ENCODE data around the gene TBC1D1. TPM values are rescaled to one million over a fixed set of nuclear protein-coding genes. Genes with fewer than 3 reads are reported as not detected.

TBC1D1 gene
- polyA plus RNA-seq, 2 donors: 10.4 to 15.3 TPM

GRCh38 chr4:38084877-38085711 lies 194.2 kb downstream of the TBC1D1 start:
- H3K27me3 ChIP-seq (ENCODE audit: control insufficient read depth in 1 of 2, insufficient read depth in 2 of 2, low read length in 2 of 2): no peaks in the 10 kb centered on the region
- WGBS, 2 donors: 69 to 81% methylated on average over 13 of the region's 13 CpGs
- no peak overlapping the region for H3K27ac ChIP-seq (ENCODE audit: low read depth in 2 of 2, low read length in 1 of 2)
- H3K9me3 ChIP-seq (ENCODE audit: control insufficient read depth in 2 of 2, insufficient read depth in 1 of 2, low read depth in 1 of 2, low read length in 1 of 2): no peaks in the 10 kb centered on the region
- no peaks in the 10 kb centered on the region for H3K36me3 ChIP-seq (ENCODE audit: control insufficient read depth in 2 of 2, insufficient read depth in 2 of 2, low read length in 1 of 2)
- H3K4me1 ChIP-seq (ENCODE audit: control insufficient read depth in 2 of 2, insufficient read depth in 2 of 2, low read length in 1 of 2): peaks cover 0 to 7% of the 10 kb centered on the region in 2 donors
- no peak overlapping the region for H3K4me3 ChIP-seq (ENCODE audit: low read depth in 1 of 2, low read length in 2 of 2)

- H3K27me3 ChIP-seq (ENCODE audit: control insufficient read depth in 1 of 2, insufficient read depth in 2 of 2, low read length in 2 of 2): no peaks in the 10 kb centered on the region
- H3K4me3 ChIP-seq (ENCODE audit: low read depth in 1 of 2, low read length in 2 of 2): no peak overlapping the region
- 65 to 75% methylated on average over 4 of the region's 4 CpGs for WGBS, 2 donors
- no peaks in the 10 kb centered on the region for H3K36me3 ChIP-seq (ENCODE audit: control insufficient read depth in 2 of 2, insufficient read depth in 2 of 2, low read length in 1 of 2)
- H3K9me3 ChIP-seq (ENCODE audit: control insufficient read depth in 2 of 2, insufficient read depth in 1 of 2, low read depth in 1 of 2, low read length in 1 of 2): no peaks in the 10 kb centered on the region
- H3K4me1 ChIP-seq (ENCODE audit: control insufficient read depth in 2 of 2, insufficient read depth in 2 of 2, low read length in 1 of 2): peaks cover 0 to 7% of the 10 kb centered on the region in 2 donors
- H3K27ac ChIP-seq (ENCODE audit: low read depth in 2 of 2, low read length in 1 of 2): no peak overlapping the region
Measured at GRCh38 chr4:38085751-38086150, 194.9 kb downstream of the TBC1D1 start.

GRCh38 chr4:38086151-38086848 lies 195.4 kb downstream of the TBC1D1 start:
- WGBS, 2 donors: 79 to 80% methylated on average over 9 of the region's 9 CpGs
- no peaks in the 10 kb centered on the region for H3K27me3 ChIP-seq (ENCODE audit: control insufficient read depth in 1 of 2, insufficient read depth in 2 of 2, low read length in 2 of 2)
- no peak overlapping the region for H3K4me3 ChIP-seq (ENCODE audit: low read depth in 1 of 2, low read length in 2 of 2)
- peaks cover 0 to 4% of the 10 kb centered on the region in 2 donors for H3K4me1 ChIP-seq (ENCODE audit: control insufficient read depth in 2 of 2, insufficient read depth in 2 of 2, low read length in 1 of 2)
- no peak overlapping the region for H3K27ac ChIP-seq (ENCODE audit: low read depth in 2 of 2, low read length in 1 of 2)
- no peaks in the 10 kb centered on the region for H3K36me3 ChIP-seq (ENCODE audit: control insufficient read depth in 2 of 2, insufficient read depth in 2 of 2, low read length in 1 of 2)
- no peaks in the 10 kb centered on the region for H3K9me3 ChIP-seq (ENCODE audit: control insufficient read depth in 2 of 2, insufficient read depth in 1 of 2, low read depth in 1 of 2, low read length in 1 of 2)

GRCh38 chr4:38086849-38087226 lies 196.0 kb downstream of the TBC1D1 start:
- no peaks in the 10 kb centered on the region for H3K27me3 ChIP-seq (ENCODE audit: control insufficient read depth in 1 of 2, insufficient read depth in 2 of 2, low read length in 2 of 2)
- H3K9me3 ChIP-seq (ENCODE audit: control insufficient read depth in 2 of 2, insufficient read depth in 1 of 2, low read depth in 1 of 2, low read length in 1 of 2): no peaks in the 10 kb centered on the region
- no peaks in the 10 kb centered on the region for H3K36me3 ChIP-seq (ENCODE audit: control insufficient read depth in 2 of 2, insufficient read depth in 2 of 2, low read length in 1 of 2)
- peaks cover 0 to 4% of the 10 kb centered on the region in 2 donors for H3K4me1 ChIP-seq (ENCODE audit: control insufficient read depth in 2 of 2, insufficient read depth in 2 of 2, low read length in 1 of 2)
- H3K4me3 ChIP-seq (ENCODE audit: low read depth in 1 of 2, low read length in 2 of 2): no peak overlapping the region
- WGBS, 2 donors: 67 to 90% methylated on average over 2 of the region's 2 CpGs
- no peak overlapping the region for H3K27ac ChIP-seq (ENCODE audit: low read depth in 2 of 2, low read length in 1 of 2)

- Histone ChIP-seq H3K36me3 (ENCODE audit: control insufficient read depth in 2 of 2, insufficient read depth in 2 of 2, low read length in 1 of 2) (no peaks in the 10 kb centered on the region), H3K27me3 (ENCODE audit: control insufficient read depth in 1 of 2, insufficient read depth in 2 of 2, low read length in 2 of 2) (no peaks in the 10 kb centered on the region), H3K4me1 (ENCODE audit: control insufficient read depth in 2 of 2, insufficient read depth in 2 of 2, low read length in 1 of 2) (peaks cover 0 to 4% of the 10 kb centered on the region in 2 donors), H3K27ac (ENCODE audit: low read depth in 2 of 2, low read length in 1 of 2) (no peak overlapping the region), H3K9me3 (ENCODE audit: control insufficient read depth in 2 of 2, insufficient read depth in 1 of 2, low read depth in 1 of 2, low read length in 1 of 2) (no peaks in the 10 kb centered on the region), H3K4me3 (ENCODE audit: low read depth in 1 of 2, low read length in 2 of 2) (no peak overlapping the region)
Measured at GRCh38 chr4:38088321-38088720, 197.4 kb downstream of the TBC1D1 start.

- 78 to 86% methylated on average over 4 of the region's 4 CpGs for WGBS, 2 donors
- Histone ChIP-seq H3K27me3 (ENCODE audit: control insufficient read depth in 1 of 2, insufficient read depth in 2 of 2, low read length in 2 of 2) (no peaks in the 10 kb centered on the region), H3K36me3 (ENCODE audit: control insufficient read depth in 2 of 2, insufficient read depth in 2 of 2, low read length in 1 of 2) (no peaks in the 10 kb centered on the region), H3K27ac (ENCODE audit: low read depth in 2 of 2, low read length in 1 of 2) (no peak overlapping the region), H3K4me3 (ENCODE audit: low read depth in 1 of 2, low read length in 2 of 2) (no peak overlapping the region), H3K9me3 (ENCODE audit: control insufficient read depth in 2 of 2, insufficient read depth in 1 of 2, low read depth in 1 of 2, low read length in 1 of 2) (no peaks in the 10 kb centered on the region), H3K4me1 (ENCODE audit: control insufficient read depth in 2 of 2, insufficient read depth in 2 of 2, low read length in 1 of 2) (peaks cover 2 to 4% of the 10 kb centered on the region in 2 donors)
Measured at GRCh38 chr4:38089961-38090360, 199.1 kb downstream of the TBC1D1 start.

- Histone ChIP-seq H3K36me3 (ENCODE audit: control insufficient read depth in 2 of 2, insufficient read depth in 2 of 2, low read length in 1 of 2) (no peaks in the 10 kb centered on the region), H3K4me3 (ENCODE audit: low read depth in 1 of 2, low read length in 2 of 2) (no peak overlapping the region), H3K4me1 (ENCODE audit: control insufficient read depth in 2 of 2, insufficient read depth in 2 of 2, low read length in 1 of 2) (peaks cover 2 to 4% of the 10 kb centered on the region in 2 donors), H3K27ac (ENCODE audit: low read depth in 2 of 2, low read length in 1 of 2) (no peak overlapping the region), H3K27me3 (ENCODE audit: control insufficient read depth in 1 of 2, insufficient read depth in 2 of 2, low read length in 2 of 2) (no peaks in the 10 kb centered on the region), H3K9me3 (ENCODE audit: control insufficient read depth in 2 of 2, insufficient read depth in 1 of 2, low read depth in 1 of 2, low read length in 1 of 2) (no peaks in the 10 kb centered on the region)
- 90 to 91% methylated on average over 7 of the region's 7 CpGs for WGBS, 2 donors
Measured at GRCh38 chr4:38090455-38091246, 199.8 kb downstream of the TBC1D1 start.

- Histone ChIP-seq H3K9me3 (ENCODE audit: control insufficient read depth in 2 of 2, insufficient read depth in 1 of 2, low read depth in 1 of 2, low read length in 1 of 2) (no peaks in the 10 kb centered on the region), H3K27ac (ENCODE audit: low read depth in 2 of 2, low read length in 1 of 2) (no peak overlapping the region), H3K27me3 (ENCODE audit: control insufficient read depth in 1 of 2, insufficient read depth in 2 of 2, low read length in 2 of 2) (no peaks in the 10 kb centered on the region), H3K4me1 (ENCODE audit: control insufficient read depth in 2 of 2, insufficient read depth in 2 of 2, low read length in 1 of 2) (peaks cover 2 to 4% of the 10 kb centered on the region in 2 donors), H3K36me3 (ENCODE audit: control insufficient read depth in 2 of 2, insufficient read depth in 2 of 2, low read length in 1 of 2) (peaks cover 0 to 2% of the 10 kb centered on the region in 2 donors), H3K4me3 (ENCODE audit: low read depth in 1 of 2, low read length in 2 of 2) (no peak overlapping the region)
- WGBS, 2 donors: 32 to 55% methylated on average over 1 of the region's 1 CpG
Measured at GRCh38 chr4:38091636-38092035, 200.8 kb downstream of the TBC1D1 start.

GRCh38 chr4:38092701-38093100 lies 201.8 kb downstream of the TBC1D1 start:
- Histone ChIP-seq H3K4me1 (ENCODE audit: control insufficient read depth in 2 of 2, insufficient read depth in 2 of 2, low read length in 1 of 2) (peaks cover 1 to 2% of the 10 kb centered on the region in 2 donors), H3K27ac (ENCODE audit: low read depth in 2 of 2, low read length in 1 of 2) (no peak overlapping the region)
- 82 to 85% methylated on average over 3 of the region's 3 CpGs for WGBS, 2 donors

More at GRCh38 chr4:38092701-38093100, 201.8 kb downstream of the TBC1D1 start:
- Histone ChIP-seq H3K27me3 (ENCODE audit: control insufficient read depth in 1 of 2, insufficient read depth in 2 of 2, low read length in 2 of 2) (no peaks in the 10 kb centered on the region), H3K4me3 (ENCODE audit: low read depth in 1 of 2, low read length in 2 of 2) (no peak overlapping the region), H3K9me3 (ENCODE audit: control insufficient read depth in 2 of 2, insufficient read depth in 1 of 2, low read depth in 1 of 2, low read length in 1 of 2) (no peaks in the 10 kb centered on the region), H3K36me3 (ENCODE audit: control insufficient read depth in 2 of 2, insufficient read depth in 2 of 2, low read length in 1 of 2) (peaks cover 0 to 2% of the 10 kb centered on the region in 2 donors)
